Uterus (tissue), 4 donors: Measurements from ENCODE around the gene PRDM2. TPM values are rescaled to one million over a fixed set of nuclear protein-coding genes. Genes with fewer than 3 reads are reported as not detected.

ENCODE experiments used
- DNase-seq, 2 donors: peaks; one replicate each; pipeline ENCODE4 v3.0.0-alpha.2; 2019 to 2020
- H3K27ac ChIP-seq, 2 donors: fragments of 200-600 bp; sonication (generic); 1 replicate in 1 of 2; 2 replicates in 1 of 2; pipeline ENCODE4 v1.5.1; 2016 to 2018
- H3K27me3 ChIP-seq, 2 donors: fragments of 200-600 bp; sonication (generic); one replicate each; pipeline ENCODE4 v1.5.1; 2018 to 2019; ENCODE audit warnings: control low read depth in 1 of 2
- H3K36me3 ChIP-seq, 2 donors: fragments of 200-600 bp; sonication (generic); one replicate each; pipeline ENCODE4 v1.5.1; 2019; ENCODE audit warnings: control low read depth in 1 of 2
- H3K4me1 ChIP-seq, 2 donors: fragments of 200-600 bp; sonication (generic); one replicate each; pipeline ENCODE4 v1.5.1; 2018 to 2019; ENCODE audit warnings: control low read depth in 1 of 2
- H3K4me3 ChIP-seq, 2 donors: fragments of 200-600 bp; sonication (generic); 1 replicate in 1 of 2; 2 replicates in 1 of 2; pipeline ENCODE4 v1.5.1; 2018 to 2019; ENCODE audit warnings: mild to moderate bottlenecking in 1 of 2
- H3K9me3 ChIP-seq, 2 donors: fragments of 200-600 bp; sonication (generic); one replicate each; pipeline ENCODE4 v1.5.1; 2019; ENCODE audit warnings: control low read depth in 1 of 2
- POLR2A ChIP-seq, 2 donors: fragments of 450-650 bp; IDR thresholded peaks; one replicate each; pipeline ENCODE4 v1.6.1; 2016; ENCODE audit warnings: antibody characterized with exemption in 2 of 2, mild to moderate bottlenecking in 1 of 2, moderate library complexity in 1 of 2
- intact Hi-C: fragments of 100-400 bp; cut with DNase I; formaldehyde crosslinking; loops from one replicate; pipeline ENCODE4 v1.15.1; 2023; ENCODE audit warnings: low total_unique reads
- total RNA-seq, 4 donors: library from RNA; depleted of rRNA in 3 of 4; stranded (reverse); fragments of >200 nt in 3 of 4; gene quantifications; one replicate each; pipeline versions ENCODE4 v1.1.0 to v1.2.4, GENCODE V29; 2014 to 2023
- TF ChIP-seq, protein P1 (sequence below), 4 experiments: fragments of 200-600 bp in 2 of 4; fragments of 450-650 bp in 2 of 4; sonication (generic) in 2 of 4; IDR thresholded peaks; one replicate each; pipeline ENCODE4 v1.5.1; 2016 to 2019; ENCODE audit warnings: antibody characterized with exemption in 4 of 4, mild to moderate bottlenecking in 2 of 4, moderate library complexity in 1 of 4
- donor health status: DM: yes; HTN: yes; CAD: no.

The PRDM2 gene
- total RNA-seq, 4 donors from 2014 or later: 13.1 to 72.8 (median 37.0) TPM

DNA sequence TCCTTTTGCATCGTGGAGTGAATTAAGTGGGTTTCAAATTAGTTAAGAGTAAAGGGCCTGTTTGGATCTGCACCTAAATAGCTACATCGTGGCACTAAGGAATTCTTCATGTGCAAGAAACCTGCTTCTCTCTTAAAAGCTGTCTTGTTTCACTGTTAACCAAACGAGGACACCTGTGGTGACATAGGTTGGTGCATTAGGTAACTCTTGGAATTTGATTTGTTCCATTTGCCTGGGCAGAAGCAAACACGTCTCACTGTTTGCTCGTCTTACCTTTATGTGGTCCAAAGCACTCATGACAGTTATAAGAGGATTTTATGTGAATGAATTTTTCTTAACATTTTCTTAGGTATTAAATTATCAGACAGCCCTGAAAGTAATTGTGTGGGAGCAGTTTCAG is 60.9 kb downstream of the PRDM2 start:
- DNase-seq: no peak
- intact Hi-C loops: no loop called here
- Histone ChIP-seq H3K27ac (no peak overlapping the region), H3K4me3 (no peak overlapping the region), H3K9me3 (no peaks in the 10 kb centered on the region), H3K4me1 (peaks cover 0 to 5% of the 10 kb centered on the region in 2 donors), H3K27me3 (no peaks in the 10 kb centered on the region), H3K36me3 (no peaks in the 10 kb centered on the region)
- TF ChIP-seq, protein P1, sequence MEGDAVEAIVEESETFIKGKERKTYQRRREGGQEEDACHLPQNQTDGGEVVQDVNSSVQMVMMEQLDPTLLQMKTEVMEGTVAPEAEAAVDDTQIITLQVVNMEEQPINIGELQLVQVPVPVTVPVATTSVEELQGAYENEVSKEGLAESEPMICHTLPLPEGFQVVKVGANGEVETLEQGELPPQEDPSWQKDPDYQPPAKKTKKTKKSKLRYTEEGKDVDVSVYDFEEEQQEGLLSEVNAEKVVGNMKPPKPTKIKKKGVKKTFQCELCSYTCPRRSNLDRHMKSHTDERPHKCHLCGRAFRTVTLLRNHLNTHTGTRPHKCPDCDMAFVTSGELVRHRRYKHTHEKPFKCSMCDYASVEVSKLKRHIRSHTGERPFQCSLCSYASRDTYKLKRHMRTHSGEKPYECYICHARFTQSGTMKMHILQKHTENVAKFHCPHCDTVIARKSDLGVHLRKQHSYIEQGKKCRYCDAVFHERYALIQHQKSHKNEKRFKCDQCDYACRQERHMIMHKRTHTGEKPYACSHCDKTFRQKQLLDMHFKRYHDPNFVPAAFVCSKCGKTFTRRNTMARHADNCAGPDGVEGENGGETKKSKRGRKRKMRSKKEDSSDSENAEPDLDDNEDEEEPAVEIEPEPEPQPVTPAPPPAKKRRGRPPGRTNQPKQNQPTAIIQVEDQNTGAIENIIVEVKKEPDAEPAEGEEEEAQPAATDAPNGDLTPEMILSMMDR (IDR thresholded peaks at IDR 0.05): no peak
- TF ChIP-seq POLR2A (IDR thresholded peaks at IDR 0.05): no peak

- TF ChIP-seq, protein P1 (IDR thresholded peaks at IDR 0.05): no peak
- no peak for TF ChIP-seq POLR2A (IDR thresholded peaks at IDR 0.05)
- no peaks in the 10 kb centered on the region for H3K9me3 ChIP-seq
- no peak overlapping the region for H3K4me3 ChIP-seq
- no peaks in the 10 kb centered on the region for H3K27me3 ChIP-seq
- H3K36me3 ChIP-seq: no peaks in the 10 kb centered on the region
- intact Hi-C loops: no loop called here
- H3K27ac ChIP-seq: no peak overlapping the region
- DNase-seq: no peak
- H3K4me1 ChIP-seq: peaks cover 0 to 5% of the 10 kb centered on the region in 2 donors
Observed at GRCh38 chr1:13761883-13762282, 61.9 kb downstream of the PRDM2 start.

GRCh38 chr1:13762642-13763041 is 62.7 kb downstream of the PRDM2 start:
- Histone ChIP-seq H3K4me3 (no peak overlapping the region), H3K36me3 (no peaks in the 10 kb centered on the region), H3K9me3 (no peaks in the 10 kb centered on the region), H3K27ac (no peak overlapping the region), H3K27me3 (no peaks in the 10 kb centered on the region), H3K4me1 (peaks cover 0 to 5% of the 10 kb centered on the region in 2 donors)
- intact Hi-C loops: no loop called here
- no peak for DNase-seq
- TF ChIP-seq, protein P1 (IDR thresholded peaks at IDR 0.05): no peak
- no peak for TF ChIP-seq POLR2A (IDR thresholded peaks at IDR 0.05)

- Histone ChIP-seq H3K36me3 (no peaks in the 10 kb centered on the region), H3K9me3 (no peaks in the 10 kb centered on the region), H3K27me3 (no peaks in the 10 kb centered on the region), H3K27ac (no peak overlapping the region), H3K4me3 (no peak overlapping the region), H3K4me1 (peaks cover 0 to 5% of the 10 kb centered on the region in 2 donors)
- DNase-seq: no peak
- intact Hi-C loops: no loop called here
- TF ChIP-seq, protein P1 (IDR thresholded peaks at IDR 0.05): no peak
- TF ChIP-seq POLR2A (IDR thresholded peaks at IDR 0.05): no peak
Observed at GRCh38 chr1:13763222-13763621, 63.2 kb downstream of the PRDM2 start.

- Histone ChIP-seq H3K9me3 (no peaks in the 10 kb centered on the region), H3K36me3 (no peaks in the 10 kb centered on the region), H3K4me3 (no peak overlapping the region), H3K4me1 (peaks cover 0 to 5% of the 10 kb centered on the region in 2 donors), H3K27ac (no peak overlapping the region), H3K27me3 (no peaks in the 10 kb centered on the region)
- intact Hi-C loops: no loop called here
- TF ChIP-seq POLR2A (IDR thresholded peaks at IDR 0.05): no peak
- TF ChIP-seq, protein P1 (IDR thresholded peaks at IDR 0.05): no peak
- DNase-seq: no peak
Observed at GRCh38 chr1:13763991-13764390, 64.0 kb downstream of the PRDM2 start.
